ENCODE data around the gene SEPSECS.

SEPSECS gene

DNA sequence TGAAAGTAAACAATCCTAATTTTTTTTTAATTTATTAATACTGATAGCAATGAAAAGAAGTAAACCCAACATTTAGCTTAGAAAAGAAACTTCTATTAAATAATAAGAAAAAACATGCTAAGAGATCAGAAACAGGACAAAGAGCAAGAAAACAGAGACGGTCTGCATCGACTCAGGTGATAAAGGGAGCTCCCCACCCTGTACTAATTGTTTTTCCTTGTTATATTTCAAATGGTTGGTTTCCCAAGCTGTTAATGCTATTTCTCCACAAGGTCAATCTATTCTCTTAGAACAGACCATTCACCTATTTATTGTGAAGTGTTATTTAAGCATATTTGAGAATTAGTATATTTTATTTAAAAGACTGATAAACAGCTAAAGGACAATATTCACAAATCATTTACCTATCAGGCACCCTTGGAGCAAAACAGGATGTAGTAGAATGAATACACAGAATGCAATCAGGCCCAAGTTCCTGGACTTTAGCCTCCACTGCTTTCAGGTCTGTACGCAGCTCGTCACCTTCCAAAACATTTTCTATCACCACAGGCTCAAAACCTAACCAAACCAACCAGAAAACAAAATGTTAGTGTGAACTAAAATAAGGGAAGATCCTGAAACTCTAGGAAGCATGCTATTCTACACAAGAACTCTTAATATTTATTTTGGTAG is 5.5 kb downstream of the SEPSECS start:
- no peak for DNase-seq

DNA sequence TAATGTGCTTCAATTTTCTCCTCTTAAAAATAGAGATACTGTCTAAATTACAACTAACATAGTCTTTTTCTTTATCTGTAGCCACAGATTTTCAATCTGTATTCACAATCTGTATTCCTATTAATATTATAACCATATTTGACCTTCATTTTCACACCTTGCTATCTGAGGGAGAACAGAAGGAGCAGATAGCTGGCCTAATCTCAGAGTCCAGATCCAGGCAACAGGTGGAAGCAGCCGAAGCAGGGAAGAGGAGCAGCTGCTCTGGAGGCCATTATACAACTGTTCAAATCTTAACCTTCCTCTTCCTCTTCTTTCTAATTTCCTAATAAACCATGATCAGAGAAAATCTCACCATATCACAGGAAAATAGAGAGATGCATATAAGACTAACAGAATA is 14.2 kb downstream of the SEPSECS start:
- DNase-seq = no peak

DNA sequence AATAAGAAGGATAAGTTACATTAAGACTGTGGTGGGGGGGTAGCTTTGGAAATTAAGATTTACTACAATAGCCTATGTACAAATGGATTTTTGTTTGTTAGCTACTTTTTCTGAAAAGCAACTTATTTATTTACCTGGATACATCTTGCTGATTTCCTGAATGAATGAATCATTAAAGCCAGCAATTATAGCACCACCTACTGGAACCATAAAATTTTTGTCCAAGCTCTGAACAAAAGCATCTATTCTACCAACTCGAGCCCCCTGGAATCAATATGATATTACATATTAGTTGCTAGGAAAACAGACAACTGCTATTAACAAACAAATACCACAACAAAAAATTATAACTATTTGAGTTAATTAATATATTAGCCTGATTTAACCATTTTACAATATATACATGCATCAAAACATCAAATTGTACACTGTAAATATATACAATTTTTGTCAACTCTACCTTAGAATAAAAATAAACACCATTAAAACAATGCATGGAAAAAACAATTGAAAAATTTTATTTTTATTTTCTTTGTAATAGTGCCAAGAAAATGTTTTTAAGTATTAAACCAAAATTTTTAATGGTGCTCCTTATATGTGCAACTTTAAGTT is 15.3 kb downstream of the SEPSECS start:
- DNase-seq = peak in 1 of 2 donors; percentile 20

DNA sequence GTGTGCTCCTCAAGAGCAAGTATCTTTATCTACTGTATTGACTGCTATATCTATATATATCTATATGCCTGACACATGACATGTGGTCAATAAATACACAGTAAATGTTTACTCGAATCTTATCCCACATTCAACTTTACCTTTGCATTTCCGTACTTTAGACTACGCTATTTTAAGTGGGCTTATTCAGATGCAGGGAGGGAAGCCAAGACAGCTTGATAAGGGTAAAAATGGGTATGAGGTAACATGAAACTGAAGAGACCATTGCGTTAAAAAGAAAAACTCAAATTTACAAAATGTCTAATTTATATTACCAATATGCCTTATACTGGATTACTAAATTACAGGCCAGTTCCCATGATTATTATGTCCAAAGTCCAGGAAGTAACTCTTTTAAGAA is 17.8 kb downstream of the SEPSECS start:
- no peak for DNase-seq

- no peak for DNase-seq
Observed at GRCh38 chr4:25141592-25141991, 18.7 kb downstream of the SEPSECS start.

DNA sequence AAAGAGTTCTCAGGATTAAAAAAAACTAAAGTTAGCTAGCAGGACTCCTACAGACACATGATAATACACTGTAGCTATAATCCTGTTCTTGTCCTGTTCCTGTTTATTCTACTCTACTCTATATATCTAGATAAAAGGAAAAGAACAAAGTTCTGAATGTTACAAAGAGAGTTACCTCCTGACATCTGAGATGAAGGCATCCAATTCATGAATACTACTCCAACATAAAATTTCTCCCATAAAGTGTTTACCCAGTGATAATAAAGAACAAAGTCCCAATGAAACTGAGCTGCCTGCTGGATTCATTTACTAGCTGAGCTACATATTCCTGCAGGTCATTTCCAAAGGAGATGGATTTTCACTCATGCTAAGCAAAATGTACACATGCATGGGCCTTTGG is 27.1 kb downstream of the SEPSECS start:
- no peak for DNase-seq

DNA sequence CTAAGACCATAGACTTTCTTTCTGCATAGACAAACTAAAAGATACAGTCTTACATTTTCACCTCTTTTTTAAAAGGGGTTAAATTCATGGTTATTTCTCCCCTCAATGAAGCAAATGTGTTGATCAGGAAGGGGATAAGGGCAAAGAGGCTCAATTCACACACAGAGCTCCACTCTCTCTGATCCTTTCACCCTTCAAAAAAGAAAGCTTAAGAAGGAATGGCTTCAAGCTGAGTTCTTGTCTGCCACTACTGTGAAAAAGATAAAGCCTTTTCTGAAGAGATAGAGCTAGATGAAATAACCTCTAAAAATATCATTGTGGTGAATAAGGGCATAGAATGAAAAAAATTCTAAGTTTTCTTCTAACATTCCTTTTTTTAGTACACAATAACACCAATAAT is 28.3 kb downstream of the SEPSECS start:
- no peak for DNase-seq

DNA sequence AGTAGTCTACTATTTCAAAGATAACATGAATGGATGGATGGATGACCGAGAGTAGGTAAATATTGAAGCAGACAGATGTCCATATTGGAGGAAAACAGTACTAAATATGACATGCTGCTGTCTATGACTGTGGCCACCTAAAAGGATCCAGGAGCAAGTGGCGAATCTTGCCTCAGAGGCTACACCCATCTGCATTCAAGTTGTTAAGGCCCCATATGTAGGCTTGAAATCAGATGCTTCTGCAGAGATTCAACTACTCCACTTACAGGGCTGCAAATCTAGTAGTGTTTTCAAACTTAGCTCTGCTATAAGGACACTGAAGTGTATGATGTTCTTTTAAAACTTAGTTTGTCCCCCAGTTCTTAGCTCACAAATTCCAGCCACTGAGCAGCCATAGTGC is 28.9 kb downstream of the SEPSECS start:
- no peak for DNase-seq

GRCh38 chr4:25129917-25130316 is 30.3 kb downstream of the SEPSECS start:
- DNase-seq = no peak

DNA sequence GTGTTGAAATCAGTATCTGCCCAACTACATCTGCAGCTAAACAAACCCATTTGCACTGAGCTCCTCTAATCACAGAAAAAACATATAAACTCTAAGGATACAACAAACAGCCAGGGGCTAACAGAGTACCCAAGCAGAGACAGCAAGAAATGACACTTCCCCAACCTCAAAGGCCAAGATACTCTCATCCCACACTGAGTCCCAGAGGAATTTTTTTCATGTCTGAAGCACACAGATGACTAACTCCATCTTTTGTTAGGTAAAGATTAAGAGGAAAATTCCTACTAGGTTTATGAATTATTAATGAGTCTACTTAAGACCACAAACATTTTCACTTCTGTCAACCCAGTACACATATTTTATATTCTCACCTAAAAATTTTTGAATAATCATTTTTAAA is 31.6 kb downstream of the SEPSECS start:
- no peak for DNase-seq

- no peak for DNase-seq
Observed at GRCh38 chr4:25123236-25123635, 37.0 kb downstream of the SEPSECS start.

GRCh38 chr4:25120146-25120940 is 39.9 kb downstream of the SEPSECS start:
- DNase-seq = no peak

GRCh38 chr4:25117716-25118472 is 42.4 kb downstream of the SEPSECS start:
- no peak for DNase-seq

GRCh38 chr4:25117274-25117673 is 43.0 kb downstream of the SEPSECS start:
- DNase-seq = no peak

DNA sequence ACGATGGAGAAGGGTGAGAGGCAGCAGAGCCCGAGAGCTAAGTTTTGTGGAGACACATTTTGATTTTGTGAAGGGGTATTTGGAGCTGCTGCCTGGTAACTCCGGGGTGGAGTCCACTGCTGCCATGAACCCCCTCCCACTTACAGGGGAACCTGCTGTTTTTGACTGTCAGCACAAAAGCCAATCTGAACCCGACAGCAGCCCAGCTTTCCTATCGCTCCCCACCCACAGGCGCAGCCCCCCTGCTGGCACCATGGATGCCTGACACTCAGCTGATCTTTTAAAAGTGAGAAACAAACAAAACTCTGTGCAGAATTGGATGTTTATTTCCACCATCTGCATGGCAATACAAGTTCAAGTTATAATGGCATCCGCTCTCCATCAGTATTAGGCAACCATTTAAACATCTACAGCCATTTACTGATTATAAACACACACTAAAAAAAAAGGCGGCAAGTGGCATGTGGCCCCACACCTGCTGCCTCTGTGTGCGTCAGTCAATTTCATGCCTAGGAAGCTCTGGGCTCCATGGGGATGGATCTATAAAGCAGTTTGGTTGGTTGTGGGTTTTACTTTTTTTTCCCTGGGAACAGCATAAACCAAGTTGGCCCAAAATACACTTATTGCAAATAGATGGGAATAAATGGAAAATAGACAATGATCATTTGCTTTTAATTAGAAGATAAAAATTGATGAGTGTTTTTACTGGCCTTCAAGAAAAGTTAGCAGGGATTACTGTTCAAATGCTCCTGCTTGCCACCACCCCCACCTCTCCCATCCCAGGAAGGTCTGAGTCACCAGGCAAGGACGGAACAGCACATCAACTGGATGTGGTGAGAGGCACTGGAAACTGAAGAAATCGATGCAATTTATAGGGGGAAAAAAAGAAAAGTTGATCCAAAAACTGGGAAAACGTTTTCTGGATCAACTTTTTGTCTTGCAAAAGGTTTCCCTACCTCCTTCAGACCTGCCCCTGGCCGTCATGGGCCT is 46.0 kb downstream of the SEPSECS start:
- no peak for DNase-seq

- DNase-seq = no peak
Observed at GRCh38 chr4:25112995-25113380, 47.3 kb downstream of the SEPSECS start.

DNA sequence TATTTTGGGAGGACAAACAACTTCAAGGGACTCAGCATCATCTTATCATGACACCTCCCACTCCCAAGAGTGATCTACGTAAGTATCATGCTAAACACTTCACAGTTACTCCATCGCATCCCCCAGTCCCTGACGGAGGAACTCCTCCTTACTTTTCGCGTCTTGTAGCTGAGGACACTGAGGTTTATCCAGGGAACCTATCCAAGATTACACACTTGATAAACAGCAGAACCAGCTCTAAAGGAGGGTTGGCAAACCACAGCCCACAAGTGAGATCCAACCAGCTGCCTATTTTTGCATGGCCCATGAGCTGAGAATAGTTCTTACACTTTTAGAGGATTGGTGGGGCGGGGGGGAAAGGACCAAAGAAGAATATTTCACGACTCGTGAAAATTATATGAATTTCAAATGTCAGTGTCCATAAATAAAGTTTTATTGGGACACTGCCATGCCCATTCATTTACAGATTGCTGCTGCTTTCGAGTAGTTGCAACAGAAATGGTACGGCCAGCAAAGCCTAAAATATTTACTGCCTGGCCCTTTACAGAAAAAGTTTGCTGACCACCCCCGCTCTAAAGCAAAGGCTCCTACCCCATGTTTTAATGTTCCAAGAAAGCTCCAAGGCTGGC is 47.8 kb downstream of the SEPSECS start:
- DNase-seq = no peak

GRCh38 chr4:25111648-25112196 is 48.5 kb downstream of the SEPSECS start:
- no peak for DNase-seq

DNA sequence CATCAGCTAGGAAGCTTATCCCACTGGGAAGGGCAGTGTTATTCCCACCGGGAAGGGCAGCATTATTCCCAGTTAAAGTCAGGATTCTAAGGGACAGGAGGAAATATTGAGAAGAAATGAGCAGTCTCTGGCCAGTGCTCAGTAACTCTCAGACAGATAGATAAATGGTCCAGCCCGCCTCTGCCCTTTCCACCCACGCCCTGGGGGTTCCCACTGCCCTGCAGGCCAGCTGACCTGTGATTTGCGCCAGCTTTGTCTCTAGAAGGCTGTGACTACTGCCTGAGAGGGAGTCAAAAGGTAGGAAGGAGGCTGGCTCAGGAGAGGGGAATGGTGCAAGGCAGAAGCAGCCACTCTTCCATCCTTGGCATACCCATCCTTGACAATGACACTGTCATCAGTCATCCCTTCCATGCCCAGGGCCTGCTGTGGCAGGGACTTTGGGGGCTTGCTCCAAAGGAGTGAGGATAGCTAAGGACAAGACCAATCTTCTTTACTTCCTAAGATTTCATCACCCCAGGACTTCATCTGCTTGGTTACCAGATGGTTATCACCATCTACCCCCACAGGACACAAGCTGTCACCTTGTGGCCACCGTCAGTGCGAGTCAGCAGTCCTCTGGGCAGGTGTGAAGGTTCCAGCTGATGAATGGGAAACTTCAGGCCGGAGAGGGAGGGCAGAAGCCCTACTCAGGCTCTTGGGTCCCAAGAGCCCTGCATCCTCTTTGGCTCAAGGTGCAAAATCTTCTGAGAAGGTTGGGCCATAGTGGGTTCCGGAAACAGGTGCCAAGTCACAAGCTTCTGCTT is 49.5 kb downstream of the SEPSECS start:
- DNase-seq = no peak

GRCh38 chr4:25109511-25109910 is 50.7 kb downstream of the SEPSECS start:
- no peak for DNase-seq

Data from hippocampal formation (tissue), 2 donors.